Measurements from ENCODE around the gene IFT20.

IFT20 gene

GRCh38 chr17:28334666-28335200 lies 539 bp downstream of the IFT20 start:
- peak; percentile 56 for DNase-seq (ENCODE audit: low read depth)
- TF ChIP-seq CTCF (conservative IDR thresholded peaks at IDR 0.05; ENCODE audit: control insufficient read depth, insufficient read depth, low read depth, low read length), result no peak
- peak overlapping the region; percentile 97 for H3K4me3 ChIP-seq (ENCODE audit: control insufficient read depth, low read depth, low read length)

DNA sequence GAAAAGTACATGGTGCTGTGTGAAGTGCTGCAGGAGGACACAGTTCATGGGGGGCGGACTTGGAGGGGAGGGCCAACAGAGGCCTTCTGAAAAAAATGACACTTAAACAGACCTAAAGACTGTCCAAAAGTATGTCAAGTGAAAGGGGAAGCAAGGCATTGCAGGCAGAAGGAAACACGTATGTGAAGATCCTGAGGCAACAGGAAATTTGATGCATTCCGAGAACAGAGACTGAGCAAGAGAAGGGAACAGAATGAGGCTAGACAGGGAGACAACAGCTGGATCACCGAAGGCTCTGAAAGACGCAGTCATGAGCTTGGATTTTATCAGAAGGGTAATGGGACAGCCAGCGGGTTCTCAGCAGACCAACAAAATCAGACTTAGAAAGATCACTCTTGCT lies 1.1 kb downstream of the IFT20 start:
- no peak for TF ChIP-seq CTCF (conservative IDR thresholded peaks at IDR 0.05; ENCODE audit: control insufficient read depth, insufficient read depth, low read depth, low read length)
- DNase-seq (ENCODE audit: low read depth), result peak; percentile 35
- H3K4me3 ChIP-seq (ENCODE audit: control insufficient read depth, low read depth, low read length), result peak overlapping the region; percentile 97

DNA sequence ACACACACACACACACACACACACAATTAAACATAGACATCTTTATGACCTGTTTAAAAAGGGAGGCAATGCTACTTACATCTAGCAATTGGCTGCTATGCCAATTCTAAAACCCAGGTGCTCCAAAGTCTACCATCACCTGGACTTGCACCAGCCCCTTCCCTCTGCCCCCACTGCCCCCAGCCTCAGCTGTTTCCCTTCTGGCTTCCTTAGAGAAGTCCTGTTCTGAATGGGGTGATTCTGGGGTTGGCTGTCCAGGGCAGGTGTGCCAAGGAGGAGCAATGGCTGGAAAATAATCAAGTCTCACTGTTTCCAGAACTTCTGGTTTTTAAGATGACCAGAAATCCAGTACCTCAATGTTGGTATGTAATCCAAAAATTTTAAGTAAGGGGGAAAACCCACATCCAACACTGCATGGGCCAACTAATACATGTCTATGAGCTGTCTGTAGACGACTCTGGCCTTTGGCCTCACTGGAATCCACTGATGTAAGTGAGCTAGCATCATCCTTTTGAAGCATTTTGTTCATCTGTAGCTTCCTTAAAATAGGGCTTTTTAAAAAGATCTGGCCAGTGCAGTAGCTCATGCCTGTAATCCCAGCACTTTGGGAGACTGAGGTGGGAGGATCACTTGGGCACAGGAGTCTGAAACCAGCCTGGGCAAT lies 2.1 kb downstream of the IFT20 start:
- no peak for DNase-seq (ENCODE audit: low read depth)
- TF ChIP-seq CTCF (conservative IDR thresholded peaks at IDR 0.05; ENCODE audit: control insufficient read depth, insufficient read depth, low read depth, low read length), result no peak
- no peak overlapping the region for H3K4me3 ChIP-seq (ENCODE audit: control insufficient read depth, low read depth, low read length)

GRCh38 chr17:28331891-28332420 lies 3.3 kb downstream of the IFT20 start:
- no peak for TF ChIP-seq CTCF (conservative IDR thresholded peaks at IDR 0.05; ENCODE audit: control insufficient read depth, insufficient read depth, low read depth, low read length)
- no peak overlapping the region for H3K4me3 ChIP-seq (ENCODE audit: control insufficient read depth, low read depth, low read length)
- DNase-seq (ENCODE audit: low read depth), result no peak

GRCh38 chr17:28330671-28331070 lies 4.6 kb downstream of the IFT20 start:
- DNase-seq (ENCODE audit: low read depth), result no peak
- no peak overlapping the region for H3K4me3 ChIP-seq (ENCODE audit: control insufficient read depth, low read depth, low read length)
- no peak for TF ChIP-seq CTCF (conservative IDR thresholded peaks at IDR 0.05; ENCODE audit: control insufficient read depth, insufficient read depth, low read depth, low read length)

GRCh38 chr17:28328325-28328724 lies 6.9 kb downstream of the IFT20 start:
- TF ChIP-seq CTCF (conservative IDR thresholded peaks at IDR 0.05; ENCODE audit: control insufficient read depth, insufficient read depth, low read depth, low read length), result no peak
- no peak for DNase-seq (ENCODE audit: low read depth)
- H3K4me3 ChIP-seq (ENCODE audit: control insufficient read depth, low read depth, low read length), result no peak overlapping the region
